Brain microvascular endothelial cell (primary cell): ENCODE data around the gene TTC39A.

Source experiments
- DNase-seq: peaks from one replicate; pipeline ENCODE4 v3.0.0-alpha.2; 2020
- H3K27ac ChIP-seq: fragments of 250-450 bp; sonication (Bioruptor Pico); 2 replicates; pipeline ENCODE4 v1.5.1; 2020; ENCODE audit warnings: mild to moderate bottlenecking, moderate library complexity
- H3K27me3 ChIP-seq: fragments of 250-450 bp; sonication (Bioruptor Pico); replicated peaks from 2 replicates; pipeline ENCODE4 v1.5.1; 2020; ENCODE audit warnings: mild to moderate bottlenecking
- H3K36me3 ChIP-seq: fragments of 250-450 bp; sonication (Bioruptor Pico); replicated peaks from 2 replicates; pipeline ENCODE4 v1.5.1; 2020; ENCODE audit warnings: mild to moderate bottlenecking
- H3K4me3 ChIP-seq: 2 replicates; pipeline ENCODE4 v1.5.1; 2011; ENCODE audit warnings: low read depth, mild to moderate bottlenecking, control low read depth, low read length, moderate library complexity
- in situ Hi-C: cut with HindIII; loops from 2 replicates; pipeline ENCODE4 v1.10.0; 2017; ENCODE audit warnings: low sequenced_read_pairs, low pct_ligation_motif_present
- TF ChIP-seq, protein P1 (sequence below): IDR thresholded peaks from 2 replicates; pipeline ENCODE4 v1.5.1; 2011; ENCODE audit warnings: low read depth, mild to moderate bottlenecking, moderate library complexity, low read length, control low read depth, inconsistent platforms; ENCODE audit errors: missing control alignments

Gene TTC39A

DNA sequence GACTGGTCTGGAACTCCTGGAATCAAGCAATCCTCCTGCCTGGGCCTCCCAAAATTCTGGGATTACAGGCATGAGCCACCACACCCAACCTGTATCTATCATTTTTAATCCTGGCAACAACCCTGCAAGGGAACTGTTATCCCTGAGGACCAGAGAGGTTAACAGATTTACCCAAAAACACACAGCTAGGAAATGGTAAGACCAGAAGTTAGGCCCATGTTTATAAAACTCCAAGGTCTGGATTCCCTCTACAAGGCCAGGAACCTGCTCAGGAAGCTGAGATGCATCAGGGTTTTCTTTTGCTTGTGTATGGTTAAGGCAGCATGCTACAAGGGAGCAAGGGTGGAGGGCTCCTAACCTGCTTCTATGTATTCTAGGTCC is 17.8 kb upstream of the TTC39A start:
- no peak for DNase-seq
- no peak overlapping the region for H3K27ac ChIP-seq
- H3K4me3 ChIP-seq = no peak overlapping the region
- H3K36me3 ChIP-seq = no peaks in the 10 kb centered on the region
- H3K27me3 ChIP-seq = peaks cover 14% of the 10 kb centered on the region
- TF ChIP-seq, protein P1, sequence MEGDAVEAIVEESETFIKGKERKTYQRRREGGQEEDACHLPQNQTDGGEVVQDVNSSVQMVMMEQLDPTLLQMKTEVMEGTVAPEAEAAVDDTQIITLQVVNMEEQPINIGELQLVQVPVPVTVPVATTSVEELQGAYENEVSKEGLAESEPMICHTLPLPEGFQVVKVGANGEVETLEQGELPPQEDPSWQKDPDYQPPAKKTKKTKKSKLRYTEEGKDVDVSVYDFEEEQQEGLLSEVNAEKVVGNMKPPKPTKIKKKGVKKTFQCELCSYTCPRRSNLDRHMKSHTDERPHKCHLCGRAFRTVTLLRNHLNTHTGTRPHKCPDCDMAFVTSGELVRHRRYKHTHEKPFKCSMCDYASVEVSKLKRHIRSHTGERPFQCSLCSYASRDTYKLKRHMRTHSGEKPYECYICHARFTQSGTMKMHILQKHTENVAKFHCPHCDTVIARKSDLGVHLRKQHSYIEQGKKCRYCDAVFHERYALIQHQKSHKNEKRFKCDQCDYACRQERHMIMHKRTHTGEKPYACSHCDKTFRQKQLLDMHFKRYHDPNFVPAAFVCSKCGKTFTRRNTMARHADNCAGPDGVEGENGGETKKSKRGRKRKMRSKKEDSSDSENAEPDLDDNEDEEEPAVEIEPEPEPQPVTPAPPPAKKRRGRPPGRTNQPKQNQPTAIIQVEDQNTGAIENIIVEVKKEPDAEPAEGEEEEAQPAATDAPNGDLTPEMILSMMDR = no peak
- in situ Hi-C loops = no loop called here

- Histone ChIP-seq H3K4me3 (no peak overlapping the region), H3K27me3 (peaks cover 14% of the 10 kb centered on the region), H3K36me3 (no peaks in the 10 kb centered on the region), H3K27ac (no peak overlapping the region)
- no peak for DNase-seq
- TF ChIP-seq, protein P1 = no peak
- in situ Hi-C loops = no loop called here
Observed at GRCh38 chr1:51347398-51348146, 17.2 kb upstream of the TTC39A start.

DNA sequence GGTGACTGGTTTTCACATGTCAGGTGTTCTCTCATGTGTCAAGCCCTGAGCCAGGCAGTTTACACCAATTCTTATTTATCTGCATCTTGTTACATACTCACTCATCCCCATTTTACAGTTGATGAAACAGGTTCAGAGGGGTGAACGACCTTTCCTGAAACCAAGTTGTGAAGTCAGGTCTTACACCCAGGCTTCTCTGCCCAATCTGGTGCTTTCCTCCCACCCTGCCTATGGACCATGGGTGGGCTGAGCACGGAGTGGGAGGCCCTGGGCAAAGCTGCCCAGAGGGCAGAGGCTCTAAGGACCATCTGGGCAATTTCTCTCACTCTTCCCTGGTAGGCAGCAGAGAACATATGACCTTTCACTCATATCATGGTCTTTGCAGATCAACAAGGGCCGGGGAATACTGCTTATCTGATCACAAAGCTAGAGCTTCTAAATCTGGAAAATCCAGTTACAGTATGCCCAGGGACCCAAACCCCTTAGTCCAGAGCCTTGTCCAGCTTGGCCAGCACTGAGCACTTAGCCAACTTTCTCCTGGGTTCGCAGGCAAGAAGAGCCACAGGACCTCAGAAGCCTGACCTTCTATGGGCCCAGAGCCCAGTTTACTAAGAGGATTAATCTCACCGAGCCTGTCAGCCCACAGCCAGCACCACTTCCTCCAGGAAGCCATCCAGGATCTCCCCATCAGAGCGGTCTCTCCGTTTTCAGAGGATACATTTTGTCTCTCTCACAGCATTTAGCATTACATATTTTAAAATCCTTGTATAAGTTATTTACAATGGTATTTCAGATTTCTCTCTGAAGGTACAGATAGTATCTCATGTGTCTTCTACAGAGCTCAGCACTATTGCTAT is 16.0 kb upstream of the TTC39A start:
- H3K27ac ChIP-seq = no peak overlapping the region
- in situ Hi-C loops = no loop called here
- H3K4me3 ChIP-seq = no peak overlapping the region
- peaks cover 14% of the 10 kb centered on the region for H3K27me3 ChIP-seq
- H3K36me3 ChIP-seq = no peaks in the 10 kb centered on the region
- TF ChIP-seq, protein P1 = no peak
- DNase-seq = no peak

DNA sequence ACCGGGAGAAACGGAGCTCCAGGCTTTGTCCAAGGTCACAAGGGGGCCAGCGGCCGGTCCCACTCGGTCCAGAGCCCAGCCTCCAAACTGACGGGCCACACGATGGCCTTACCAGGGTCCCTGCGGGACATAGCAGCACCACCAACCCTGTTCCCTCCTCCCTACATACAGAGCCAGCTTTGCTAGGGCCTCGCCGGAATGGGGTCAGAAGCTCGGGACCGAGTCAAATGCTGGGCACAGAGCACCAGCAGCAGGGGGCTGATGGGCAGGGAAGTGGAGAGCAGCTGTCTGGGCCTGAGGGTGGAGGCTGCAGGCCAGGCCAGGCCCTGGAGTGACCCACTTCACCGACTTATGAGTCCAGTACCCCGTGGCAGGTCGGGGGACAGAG is 14.9 kb upstream of the TTC39A start:
- in situ Hi-C loops = no loop called here
- Histone ChIP-seq H3K4me3 (no peak overlapping the region), H3K36me3 (no peaks in the 10 kb centered on the region), H3K27me3 (peaks cover 14% of the 10 kb centered on the region), H3K27ac (no peak overlapping the region)
- DNase-seq = no peak
- TF ChIP-seq, protein P1 = no peak

DNA sequence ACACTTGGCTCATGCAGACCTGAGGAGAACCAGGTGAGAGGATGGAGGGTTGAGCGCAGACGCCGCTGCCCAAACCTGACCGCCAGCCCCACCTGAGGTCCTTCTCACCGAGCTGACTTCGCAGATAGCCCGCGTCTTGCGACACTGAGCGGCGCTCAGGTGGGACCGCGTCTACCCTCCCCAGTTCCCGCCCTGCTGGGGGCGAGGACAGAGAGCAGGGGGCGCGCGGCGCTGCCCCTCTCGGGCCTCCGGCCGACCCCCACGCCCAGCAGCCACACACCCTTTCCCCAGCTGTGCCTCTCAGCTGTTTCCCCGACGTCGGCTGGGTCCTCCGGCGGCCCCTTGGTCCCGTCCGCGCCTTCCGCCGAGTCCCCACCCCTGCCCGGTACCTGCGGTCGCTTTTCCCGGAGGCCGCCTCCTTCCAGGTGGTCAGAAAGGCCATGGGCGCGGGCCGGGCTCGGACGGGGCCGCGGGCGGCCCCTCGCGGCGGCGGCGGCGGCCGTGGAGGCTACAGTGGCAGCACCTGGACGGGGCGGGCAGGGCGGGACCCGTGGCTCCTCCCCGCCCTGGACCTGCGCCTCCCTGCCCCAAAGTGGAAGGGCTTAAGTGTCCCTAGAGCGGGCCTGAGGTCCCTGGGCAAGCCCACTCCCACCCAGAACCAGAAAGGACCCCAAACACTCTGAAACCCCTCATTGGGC is 14.4 kb upstream of the TTC39A start:
- H3K27me3 ChIP-seq = peaks cover 14% of the 10 kb centered on the region
- TF ChIP-seq, protein P1 = no peak
- no peak overlapping the region for H3K27ac ChIP-seq
- no peak for DNase-seq
- H3K36me3 ChIP-seq = no peaks in the 10 kb centered on the region
- in situ Hi-C loops = no loop called here
- peak overlapping the region; percentile 27 for H3K4me3 ChIP-seq
